Mononuclear cell (primary cell): ENCODE data around the gene MYO7B. TPM values are rescaled to one million over a fixed set of nuclear protein-coding genes. Genes with fewer than 3 reads are reported as not detected.

Source experiments
- H3K27me3 ChIP-seq: 2 replicates; pipeline ENCODE4 v1.6.0; 2011; ENCODE audit warnings: low read length, control low read depth; ENCODE audit not compliant: insufficient read depth
- H3K4me1 ChIP-seq: 2 replicates; pipeline ENCODE4 v1.5.1; 2011; ENCODE audit warnings: mild to moderate bottlenecking, low read length, control low read depth; ENCODE audit not compliant: insufficient read depth
- H3K4me3 ChIP-seq: 2 replicates; pipeline ENCODE4 v1.5.1; 2011; ENCODE audit warnings: mild to moderate bottlenecking, low read length, moderate library complexity
- H3K9me3 ChIP-seq: 2 replicates; pipeline ENCODE4 v1.5.1; 2011; ENCODE audit warnings: low read depth, mild to moderate bottlenecking, control low read depth, low read length
- total RNA-seq: library from RNA; depleted of rRNA; stranded (reverse); fragments of >200 nt; gene quantifications from one replicate; pipeline ENCODE4 v1.2.3, GENCODE V29; 2012

MYO7B gene
- total RNA-seq, 1 donor = 1.0 TPM

- no peaks in the 10 kb centered on the region for H3K9me3 ChIP-seq
- H3K4me3 ChIP-seq = no peak overlapping the region
- peaks cover 4% of the 10 kb centered on the region for H3K27me3 ChIP-seq
- H3K4me1 ChIP-seq = no peaks in the 10 kb centered on the region
Observed at GRCh38 chr2:127658146-127658545, 122.7 kb downstream of the MYO7B start.

- Histone ChIP-seq H3K4me3 (no peak overlapping the region), H3K27me3 (peaks cover 11% of the 10 kb centered on the region), H3K9me3 (no peaks in the 10 kb centered on the region), H3K4me1 (no peaks in the 10 kb centered on the region)
Observed at GRCh38 chr2:127658641-127659407, 123.3 kb downstream of the MYO7B start.

- Histone ChIP-seq H3K4me3 (no peak overlapping the region), H3K4me1 (no peaks in the 10 kb centered on the region), H3K27me3 (peaks cover 15% of the 10 kb centered on the region), H3K9me3 (no peaks in the 10 kb centered on the region)
Observed at GRCh38 chr2:127659408-127660290, 124.2 kb downstream of the MYO7B start.

- Histone ChIP-seq H3K9me3 (no peaks in the 10 kb centered on the region), H3K4me3 (no peak overlapping the region), H3K4me1 (no peaks in the 10 kb centered on the region), H3K27me3 (peaks cover 21% of the 10 kb centered on the region)
Observed at GRCh38 chr2:127660291-127660578, 124.8 kb downstream of the MYO7B start.

GRCh38 chr2:127661072-127661649, 125.7 kb downstream of the MYO7B start:
- Histone ChIP-seq H3K4me1 (no peaks in the 10 kb centered on the region), H3K27me3 (peaks cover 31% of the 10 kb centered on the region), H3K9me3 (no peaks in the 10 kb centered on the region), H3K4me3 (no peak overlapping the region)

- Histone ChIP-seq H3K4me1 (no peaks in the 10 kb centered on the region), H3K9me3 (no peaks in the 10 kb centered on the region), H3K4me3 (no peak overlapping the region), H3K27me3 (peaks cover 39% of the 10 kb centered on the region)
Observed at GRCh38 chr2:127661949-127662510, 126.5 kb downstream of the MYO7B start.

- H3K27me3 ChIP-seq = peaks cover 47% of the 10 kb centered on the region
- no peaks in the 10 kb centered on the region for H3K9me3 ChIP-seq
- H3K4me1 ChIP-seq = no peaks in the 10 kb centered on the region
- no peak overlapping the region for H3K4me3 ChIP-seq
Observed at GRCh38 chr2:127662937-127663565, 127.6 kb downstream of the MYO7B start.

- no peak overlapping the region for H3K4me3 ChIP-seq
- H3K4me1 ChIP-seq = no peaks in the 10 kb centered on the region
- peaks cover 47% of the 10 kb centered on the region for H3K27me3 ChIP-seq
Observed at GRCh38 chr2:127663566-127664064, 128.1 kb downstream of the MYO7B start.

GRCh38 chr2:127664065-127664894, 128.8 kb downstream of the MYO7B start:
- Histone ChIP-seq H3K4me1 (no peaks in the 10 kb centered on the region), H3K27me3 (peaks cover 51% of the 10 kb centered on the region), H3K4me3 (no peak overlapping the region), H3K9me3 (no peaks in the 10 kb centered on the region)

More at GRCh38 chr2:127663566-127664064, 128.1 kb downstream of the MYO7B start:
- no peaks in the 10 kb centered on the region for H3K9me3 ChIP-seq

GRCh38 chr2:127664895-127665225, 129.4 kb downstream of the MYO7B start:
- H3K4me3 ChIP-seq = no peak overlapping the region
- no peaks in the 10 kb centered on the region for H3K4me1 ChIP-seq
- peaks cover 52% of the 10 kb centered on the region for H3K27me3 ChIP-seq
- H3K9me3 ChIP-seq = no peaks in the 10 kb centered on the region

- Histone ChIP-seq H3K4me3 (no peak overlapping the region), H3K9me3 (no peaks in the 10 kb centered on the region), H3K27me3 (peaks cover 54% of the 10 kb centered on the region), H3K4me1 (no peaks in the 10 kb centered on the region)
Observed at GRCh38 chr2:127665267-127665893, 129.9 kb downstream of the MYO7B start.

- Histone ChIP-seq H3K4me1 (no peaks in the 10 kb centered on the region), H3K27me3 (peaks cover 51% of the 10 kb centered on the region), H3K9me3 (no peaks in the 10 kb centered on the region), H3K4me3 (no peak overlapping the region)
Observed at GRCh38 chr2:127669056-127669455, 133.6 kb downstream of the MYO7B start.

- H3K4me3 ChIP-seq = no peak overlapping the region
- no peaks in the 10 kb centered on the region for H3K9me3 ChIP-seq
- H3K27me3 ChIP-seq = peaks cover 48% of the 10 kb centered on the region
- peaks cover 4% of the 10 kb centered on the region for H3K4me1 ChIP-seq
Observed at GRCh38 chr2:127670055-127670956, 134.8 kb downstream of the MYO7B start.
